ENCODE data around the gene HOXA10. TPM values are rescaled to one million over a fixed set of nuclear protein-coding genes. Genes with fewer than 3 reads are reported as not detected.

Gene HOXA10
- total and polyA plus RNA-seq, 2 donors (not counting 1 experiment from before 2014, with no cell fraction given) = 0.17 to 1.00 TPM

GRCh38 chr7:27187475-27188385 lies 13.6 kb upstream of the HOXA10 start:
- H3K27me3 ChIP-seq (ENCODE audit: control insufficient read depth, insufficient read depth, low read length) = peaks cover 91% of the 10 kb centered on the region
- H3K9ac ChIP-seq (ENCODE audit: insufficient read depth, low read length) = no peak overlapping the region
- H3K79me2 ChIP-seq (ENCODE audit: control insufficient read depth, insufficient read depth, low read length) = no peaks in the 10 kb centered on the region
- H4K20me1 ChIP-seq (ENCODE audit: control insufficient read depth, extremely low read depth, insufficient read depth, low read length) = no peaks in the 10 kb centered on the region
- no peak for DNase-seq (ENCODE audit: low read depth in 2 of 2)
- H3K36me3 ChIP-seq (ENCODE audit: control insufficient read depth, insufficient read depth, low read length) = no peaks in the 10 kb centered on the region
- no peak overlapping the region for H3K27ac ChIP-seq (ENCODE audit: insufficient read depth, low read length)
- H3K4me2 ChIP-seq (ENCODE audit: extremely low read depth, insufficient read depth, low read length) = no peak overlapping the region
- no peak overlapping the region for H3K4me3 ChIP-seq (replicated peaks in 1 of 4; ENCODE audit: control extremely low read depth in 1 of 4, insufficient read depth in 1 of 4, low read depth in 3 of 4, low read length in 4 of 4)
- no peaks in the 10 kb centered on the region for H3K4me1 ChIP-seq (ENCODE audit: control insufficient read depth, extremely low read depth, insufficient read depth, low read length)
- no peaks in the 10 kb centered on the region for H3K9me3 ChIP-seq (ENCODE audit: control insufficient read depth, insufficient read depth, low read depth, low read length)
- H2AFZ ChIP-seq (ENCODE audit: low read length) = no peak overlapping the region
- TF ChIP-seq CTCF (conservative IDR thresholded peaks at IDR 0.05 in 1 of 2, IDR thresholded peaks at IDR 0.05 in 1 of 2; ENCODE audit: low read depth in 1 of 2, low read length in 2 of 2) (no peak), EZH2 (IDR thresholded peaks at IDR 0.05; ENCODE audit: low read length, missing control alignments) (peak; percentile 7)

GRCh38 chr7:27186668-27187474 lies 12.8 kb upstream of the HOXA10 start:
- Histone ChIP-seq H3K4me3 (replicated peaks in 1 of 4; ENCODE audit: control extremely low read depth in 1 of 4, insufficient read depth in 1 of 4, low read depth in 3 of 4, low read length in 4 of 4) (no peak overlapping the region), H3K4me2 (ENCODE audit: extremely low read depth, insufficient read depth, low read length) (no peak overlapping the region), H3K9ac (ENCODE audit: insufficient read depth, low read length) (no peak overlapping the region), H3K36me3 (ENCODE audit: control insufficient read depth, insufficient read depth, low read length) (no peaks in the 10 kb centered on the region), H3K79me2 (ENCODE audit: control insufficient read depth, insufficient read depth, low read length) (no peaks in the 10 kb centered on the region), H3K4me1 (ENCODE audit: control insufficient read depth, extremely low read depth, insufficient read depth, low read length) (no peaks in the 10 kb centered on the region), H3K27ac (ENCODE audit: insufficient read depth, low read length) (no peak overlapping the region), H4K20me1 (ENCODE audit: control insufficient read depth, extremely low read depth, insufficient read depth, low read length) (no peaks in the 10 kb centered on the region), H2AFZ (ENCODE audit: low read length) (no peak overlapping the region), H3K27me3 (ENCODE audit: control insufficient read depth, insufficient read depth, low read length) (peaks cover 92% of the 10 kb centered on the region), H3K9me3 (ENCODE audit: control insufficient read depth, insufficient read depth, low read depth, low read length) (no peaks in the 10 kb centered on the region)
- no peak for DNase-seq (ENCODE audit: low read depth in 2 of 2)
- TF ChIP-seq EZH2 (IDR thresholded peaks at IDR 0.05; ENCODE audit: low read length, missing control alignments) = no peak

GRCh38 chr7:27185854-27186667 lies 11.9 kb upstream of the HOXA10 start:
- TF ChIP-seq CTCF (conservative IDR thresholded peaks at IDR 0.05 in 1 of 2, IDR thresholded peaks at IDR 0.05 in 1 of 2; ENCODE audit: low read depth in 1 of 2, low read length in 2 of 2) = no peak
- TF ChIP-seq EZH2 (IDR thresholded peaks at IDR 0.05; ENCODE audit: low read length, missing control alignments) = no peak
- H4K20me1 ChIP-seq (ENCODE audit: control insufficient read depth, extremely low read depth, insufficient read depth, low read length) = no peaks in the 10 kb centered on the region
- H3K4me2 ChIP-seq (ENCODE audit: extremely low read depth, insufficient read depth, low read length) = no peak overlapping the region
- H3K4me3 ChIP-seq (replicated peaks in 1 of 4; ENCODE audit: control extremely low read depth in 1 of 4, insufficient read depth in 1 of 4, low read depth in 3 of 4, low read length in 4 of 4) = no peak overlapping the region
- H3K27me3 ChIP-seq (ENCODE audit: control insufficient read depth, insufficient read depth, low read length) = peaks cover 87% of the 10 kb centered on the region
- H3K36me3 ChIP-seq (ENCODE audit: control insufficient read depth, insufficient read depth, low read length) = no peaks in the 10 kb centered on the region
- H3K9ac ChIP-seq (ENCODE audit: insufficient read depth, low read length) = no peak overlapping the region
- H3K27ac ChIP-seq (ENCODE audit: insufficient read depth, low read length) = no peak overlapping the region
- H3K9me3 ChIP-seq (ENCODE audit: control insufficient read depth, insufficient read depth, low read depth, low read length) = no peaks in the 10 kb centered on the region
- no peaks in the 10 kb centered on the region for H3K79me2 ChIP-seq (ENCODE audit: control insufficient read depth, insufficient read depth, low read length)
- no peak overlapping the region for H2AFZ ChIP-seq (ENCODE audit: low read length)
- H3K4me1 ChIP-seq (ENCODE audit: control insufficient read depth, extremely low read depth, insufficient read depth, low read length) = no peaks in the 10 kb centered on the region
- DNase-seq (ENCODE audit: low read depth in 2 of 2) = no peak
